HEK293 (cell line): ENCODE measurements around the gene AOC2.

Experiments used
- CTCF ChIA-PET: fragments of 350-600 bp; formaldehyde crosslinking; extraction: SDS; loops from one replicate; lab custom pipeline; 2021; ENCODE audit warnings: antibody characterized with exemption; lab: Yijun Ruan, JAX
- POLR2A ChIA-PET: fragments of 300-600 bp; formaldehyde crosslinking; extraction: SDS; loops from one replicate; lab custom pipeline; 2020; ENCODE audit warnings: antibody characterized with exemption, inconsistent platforms; lab: Yijun Ruan, JAX
- H3K27ac ChIP-seq: fragments of 200-500 bp; sonication (Bioruptor generic); 2 replicates; pipeline ENCODE4 v1.5.1; 2014; ENCODE audit warnings: low read depth, low read length, control low read depth, inconsistent platforms; ENCODE audit errors: extremely low read depth
- H3K36me3 ChIP-seq, 2 experiments: fragments of 200-500 bp in 1 of 2; sonication (Bioruptor generic) in 1 of 2; 1 replicate in 1 of 2; 2 replicates in 1 of 2; pipeline ENCODE4 v1.5.1; 2014 to 2017; ENCODE audit warnings: inconsistent platforms in 2 of 2, low read length in 2 of 2; ENCODE audit not compliant: control insufficient read depth in 2 of 2, insufficient read depth in 1 of 2
- H3K4me1 ChIP-seq: fragments of 200-500 bp; sonication (Bioruptor generic); 2 replicates; pipeline ENCODE4 v1.5.1; 2014; ENCODE audit warnings: mild to moderate bottlenecking, low read length, inconsistent platforms; ENCODE audit not compliant: control insufficient read depth, insufficient read depth
- H3K4me3 ChIP-seq: 2 replicates; pipeline ENCODE4 v1.5.1; 2011; ENCODE audit warnings: low read depth, mild to moderate bottlenecking, control low read depth, low read length, moderate library complexity
- H3K9me3 ChIP-seq: fragments of 200-500 bp; sonication (Bioruptor generic); 2 replicates; pipeline ENCODE4 v1.5.1; 2014; ENCODE audit warnings: low read depth, low read length, inconsistent platforms; ENCODE audit not compliant: control insufficient read depth, insufficient read depth
- EGR2 ChIP-seq: fragments of 450-650 bp; formaldehyde crosslinking; IDR thresholded peaks from 2 replicates; pipeline ENCODE4 v1.5.1; 2016; ENCODE audit warnings: low read depth, missing biosample characterization, missing genetic modification characterization
- GLIS1 ChIP-seq: fragments of 450-650 bp; formaldehyde crosslinking; IDR thresholded peaks from 2 replicates; pipeline ENCODE4 v1.5.1; 2016; ENCODE audit warnings: missing biosample characterization, missing genetic modification characterization
- HOXD13 ChIP-seq: sonication (generic); formaldehyde crosslinking; IDR thresholded peaks from 2 replicates; pipeline ENCODE4 v1.8.0; 2022; ENCODE audit warnings: missing genetic modification reagents, borderline replicate concordance
- KLF16 ChIP-seq: fragments of 450-650 bp; formaldehyde crosslinking; IDR thresholded peaks from 2 replicates; pipeline ENCODE4 v1.5.1; 2017; ENCODE audit warnings: missing biosample characterization, missing genetic modification characterization
- PRDM1 ChIP-seq: fragments of 450-650 bp; formaldehyde crosslinking; IDR thresholded peaks from 2 replicates; pipeline ENCODE4; 2016; ENCODE audit warnings: missing biosample characterization, missing genetic modification characterization
- SP2 ChIP-seq: fragments of 450-650 bp; formaldehyde crosslinking; IDR thresholded peaks from 2 replicates; pipeline ENCODE4 v1.5.1; 2016; ENCODE audit warnings: missing biosample characterization, missing genetic modification characterization
- WT1 ChIP-seq: fragments of 450-650 bp; formaldehyde crosslinking; IDR thresholded peaks from 2 replicates; pipeline ENCODE4 v1.5.1; 2016; ENCODE audit warnings: missing biosample characterization, missing genetic modification characterization
- ZBTB7A ChIP-seq: fragments of 450-650 bp; formaldehyde crosslinking; IDR thresholded peaks from 2 replicates; pipeline ENCODE4 v1.5.1; 2016; ENCODE audit warnings: low read depth, missing biosample characterization, missing genetic modification characterization
- ZNF175 ChIP-seq: fragments of 450-650 bp; formaldehyde crosslinking; IDR thresholded peaks from 2 replicates; pipeline ENCODE4 v1.5.1; 2016; ENCODE audit warnings: missing biosample characterization, missing genetic modification characterization
- ZNF184 ChIP-seq: fragments of 450-650 bp; IDR thresholded peaks from 2 replicates; pipeline ENCODE4 v1.5.1; 2018; ENCODE audit warnings: missing biosample characterization, mild to moderate bottlenecking, missing genetic modification characterization
- ZNF302 ChIP-seq: fragments of 450-650 bp; formaldehyde crosslinking; IDR thresholded peaks from 2 replicates; pipeline ENCODE4 v1.5.1; 2016; ENCODE audit warnings: missing biosample characterization, missing genetic modification characterization, low read depth
- ZNF324 ChIP-seq: fragments of 450-650 bp; formaldehyde crosslinking; IDR thresholded peaks from 2 replicates; pipeline ENCODE4 v1.5.1; 2016; ENCODE audit warnings: missing biosample characterization, missing genetic modification characterization
- ZNF354C ChIP-seq: fragments of 450-650 bp; formaldehyde crosslinking; IDR thresholded peaks from 2 replicates; pipeline ENCODE4 v1.5.1; 2016; ENCODE audit warnings: missing biosample characterization, missing genetic modification characterization, low read depth, borderline replicate concordance
- ZNF366 ChIP-seq: fragments of 450-650 bp; formaldehyde crosslinking; conservative IDR thresholded peaks from 2 replicates; pipeline ENCODE4 v1.5.1; 2016; ENCODE audit warnings: missing biosample characterization, missing genetic modification characterization
- ZNF426 ChIP-seq: fragments of 450-650 bp; formaldehyde crosslinking; IDR thresholded peaks from 2 replicates; pipeline ENCODE4 v1.5.1; 2017; ENCODE audit warnings: missing biosample characterization, missing genetic modification characterization, mild to moderate bottlenecking, inconsistent platforms, moderate library complexity
- ZNF621 ChIP-seq: fragments of 450-650 bp; formaldehyde crosslinking; IDR thresholded peaks from 2 replicates; pipeline ENCODE4 v1.5.1; 2017; ENCODE audit warnings: missing biosample characterization, missing genetic modification characterization
- ZNF664 ChIP-seq: fragments of 450-650 bp; formaldehyde crosslinking; IDR thresholded peaks from 2 replicates; pipeline ENCODE4 v1.5.1; 2016; ENCODE audit warnings: missing biosample characterization, missing genetic modification characterization
- ZNF670 ChIP-seq: fragments of 450-650 bp; formaldehyde crosslinking; IDR thresholded peaks from 2 replicates; pipeline ENCODE4 v1.5.1; 2016; ENCODE audit warnings: missing biosample characterization, missing genetic modification characterization, low read depth
- ZNF677 ChIP-seq: fragments of 450-650 bp; IDR thresholded peaks from 2 replicates; pipeline ENCODE4 v1.5.0; 2018; ENCODE audit warnings: missing biosample characterization, mild to moderate bottlenecking, missing genetic modification characterization, moderate library complexity
- ZSCAN23 ChIP-seq: fragments of 450-650 bp; formaldehyde crosslinking; IDR thresholded peaks from 2 replicates; pipeline ENCODE4 v1.5.1; 2016; ENCODE audit warnings: missing biosample characterization, missing genetic modification characterization
- TF ChIP-seq, protein P1 (sequence below): fragments of 450-650 bp; formaldehyde crosslinking; IDR thresholded peaks from 2 replicates; pipeline ENCODE4 v1.5.1; 2016; ENCODE audit warnings: missing biosample characterization, missing genetic modification characterization
- TF ChIP-seq, protein P2 (sequence below): fragments of 450-650 bp; formaldehyde crosslinking; IDR thresholded peaks from 2 replicates; pipeline ENCODE4 v1.5.1; 2016; ENCODE audit warnings: missing biosample characterization, missing genetic modification characterization
- TF ChIP-seq, protein P3 (sequence below): fragments of 450-650 bp; IDR thresholded peaks from 2 replicates; pipeline ENCODE4 v1.5.1; 2018; ENCODE audit warnings: missing biosample characterization, mild to moderate bottlenecking, missing genetic modification characterization

The AOC2 gene

DNA sequence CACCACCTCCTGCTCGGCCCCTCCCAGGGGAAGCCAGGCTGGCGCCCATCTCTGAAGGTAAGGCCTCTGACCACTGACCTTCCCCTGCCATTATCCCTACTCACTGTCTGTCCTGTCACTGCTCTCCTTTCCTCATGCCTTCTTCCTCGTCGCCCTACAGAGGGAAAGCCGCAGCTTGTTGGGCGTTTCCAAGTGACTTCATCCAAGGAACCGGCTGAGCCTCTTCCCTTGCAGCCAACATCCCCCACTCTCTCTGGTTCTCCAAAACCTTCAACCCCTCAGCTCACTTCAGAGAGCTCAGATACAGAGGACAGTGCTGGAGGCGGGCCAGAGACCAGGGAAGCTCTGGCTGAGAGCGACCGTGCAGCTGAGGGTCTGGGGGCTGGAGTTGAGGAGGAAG is 48.9 kb upstream of the AOC2 start (continued):
- TF ChIP-seq ZNF670 (tag by site-specific recombination): no peak
- no peak for TF ChIP-seq ZNF175 (tag by site-specific recombination)
- TF ChIP-seq, protein P1, sequence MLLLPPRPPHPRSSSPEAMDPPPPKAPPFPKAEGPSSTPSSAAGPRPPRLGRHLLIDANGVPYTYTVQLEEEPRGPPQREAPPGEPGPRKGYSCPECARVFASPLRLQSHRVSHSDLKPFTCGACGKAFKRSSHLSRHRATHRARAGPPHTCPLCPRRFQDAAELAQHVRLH (tag by site-specific recombination): no peak
- no peak for TF ChIP-seq ZNF621 (tag by site-specific recombination)
- no peak for TF ChIP-seq ZNF677 (tag by site-specific recombination)
- TF ChIP-seq, all 188 proteins: peak for 0

DNA sequence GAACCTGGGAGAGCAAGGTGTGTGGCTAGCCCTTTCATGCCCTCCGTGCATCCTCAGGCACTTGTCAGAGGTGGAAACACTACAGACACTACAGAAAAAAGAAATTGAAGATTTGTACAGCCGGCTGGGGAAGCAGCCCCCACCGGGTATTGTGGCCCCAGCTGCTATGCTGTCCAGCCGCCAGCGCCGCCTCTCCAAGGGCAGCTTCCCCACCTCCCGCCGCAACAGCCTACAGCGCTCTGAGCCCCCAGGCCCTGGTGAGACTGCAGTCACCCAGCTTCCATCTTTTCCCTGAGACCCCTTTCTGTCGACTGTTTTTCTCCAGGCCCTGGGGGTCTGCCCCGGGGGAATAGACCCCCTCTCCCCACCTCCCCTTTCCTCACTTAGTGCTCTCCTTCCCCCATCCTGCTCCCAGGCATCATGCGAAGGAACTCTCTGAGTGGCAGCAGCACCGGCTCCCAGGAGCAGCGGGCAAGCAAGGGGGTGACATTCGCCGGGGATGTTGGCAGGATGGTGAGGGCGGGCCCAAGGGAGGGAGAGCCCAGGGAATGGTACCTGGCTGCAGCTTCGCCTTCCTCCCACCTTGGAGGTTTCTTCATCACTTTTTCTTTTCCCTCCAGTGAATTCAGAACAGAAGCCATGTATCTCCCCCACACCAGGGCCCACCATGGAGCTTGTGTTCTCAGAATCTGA is 48.2 kb upstream of the AOC2 start:
- no peak for TF ChIP-seq KLF16 (tag by site-specific recombination)
- TF ChIP-seq ZNF354C: no peak
- TF ChIP-seq ZSCAN23 (tag by site-specific recombination): no peak
- TF ChIP-seq SP2 (tag by site-specific recombination): no peak
- no peak for TF ChIP-seq WT1
- POLR2A ChIA-PET: interaction anchor here (1.0 to 2.2 kb wide), 3 partner anchors 9 to 27 kb away, joined by 3 to 9 read pairs (median 5); no protein-coding TSS in a partner anchor
- CTCF ChIA-PET: interaction anchor here (0.5 to 3.2 kb wide), 4 partner anchors 23 to 1497 kb away, joined by 3 to 23 read pairs (median 3); no protein-coding TSS in a partner anchor
- peaks cover 0 to 33% of the 10 kb centered on the region in 2 experiments; a peak in 1 of 3 replicates for H3K36me3 ChIP-seq
- H3K4me3 ChIP-seq: no peak overlapping the region
- no peaks in the 10 kb centered on the region for H3K9me3 ChIP-seq
- H3K27ac ChIP-seq: no peak overlapping the region
- peaks cover 5% of the 10 kb centered on the region; the same call in 1 of the 2 replicates for H3K4me1 ChIP-seq

DNA sequence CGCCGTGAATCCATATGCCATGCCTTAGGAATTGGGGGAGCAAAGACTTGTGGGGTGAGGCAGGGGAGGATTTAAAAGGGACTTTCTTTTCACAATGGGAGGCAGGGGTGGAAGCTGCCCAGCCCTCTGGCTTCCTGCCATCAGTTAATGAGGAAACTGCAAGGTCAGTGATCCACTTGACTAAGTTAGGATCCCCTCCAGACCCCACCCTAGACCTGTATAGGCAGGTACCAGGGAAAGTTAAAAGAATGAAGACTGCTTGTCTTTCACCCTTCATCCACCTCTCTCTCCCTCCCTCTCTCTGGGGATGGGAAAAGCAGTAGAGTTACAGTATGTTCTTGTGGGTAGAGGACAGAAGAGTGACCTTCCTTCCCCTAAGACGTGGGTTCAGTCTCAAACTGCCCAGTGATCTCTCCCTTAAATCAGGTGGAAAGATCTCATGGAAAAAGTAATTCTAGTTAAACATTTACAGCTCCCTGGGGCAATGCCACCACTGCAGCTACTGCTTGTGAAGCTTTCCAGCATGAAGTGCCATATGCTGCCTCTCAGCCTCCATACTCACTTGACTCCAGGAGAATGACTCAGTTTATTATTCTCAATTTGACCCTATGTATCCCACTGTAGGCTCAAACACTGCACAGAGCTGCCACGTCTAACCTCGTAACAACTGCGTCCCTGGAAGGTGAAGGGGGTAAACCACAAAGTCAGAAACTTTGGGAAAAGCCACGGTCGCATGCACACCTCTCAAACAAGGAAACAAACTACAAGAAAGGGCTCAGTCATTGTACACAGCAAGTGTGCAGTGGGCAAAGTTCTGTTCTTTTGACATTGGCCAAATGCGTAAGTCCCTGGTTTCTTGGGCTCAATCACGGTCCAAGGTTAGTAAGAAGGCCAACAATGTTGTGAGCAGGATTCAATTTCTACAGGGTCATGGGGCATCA is 47.0 kb upstream of the AOC2 start:
- Histone ChIP-seq H3K9me3 (no peaks in the 10 kb centered on the region), H3K4me1 (peaks cover 5% of the 10 kb centered on the region; the same call in 1 of the 2 replicates), H3K4me3 (peak overlapping the region; percentile 77), H3K36me3 (peaks cover 0 to 33% of the 10 kb centered on the region in 2 experiments; a peak in 1 of 3 replicates), H3K27ac (peak overlapping the region; percentile 68; the same call in 1 of the 2 replicates)
- TF ChIP-seq ZNF621 (tag by site-specific recombination) (no peak), EGR2 (tag by site-specific recombination) (no peak), ZNF366 (tag by site-specific recombination) (peak; percentile 26; the same call in 1 of the 2 replicates), ZNF664 (tag by site-specific recombination) (no peak), ZNF302 (no peak), ZBTB7A (tag by site-specific recombination) (no peak), ZNF426 (tag by site-specific recombination) (no peak), PRDM1 (tag by site-specific recombination) (peak; percentile 48; the same call in 1 of the 2 replicates), ZNF677 (tag by site-specific recombination) (no peak), ZNF324 (no peak), HOXD13 (no peak), GLIS1 (tag by site-specific recombination) (no peak), ZNF184 (no peak)
- TF ChIP-seq, protein P2, sequence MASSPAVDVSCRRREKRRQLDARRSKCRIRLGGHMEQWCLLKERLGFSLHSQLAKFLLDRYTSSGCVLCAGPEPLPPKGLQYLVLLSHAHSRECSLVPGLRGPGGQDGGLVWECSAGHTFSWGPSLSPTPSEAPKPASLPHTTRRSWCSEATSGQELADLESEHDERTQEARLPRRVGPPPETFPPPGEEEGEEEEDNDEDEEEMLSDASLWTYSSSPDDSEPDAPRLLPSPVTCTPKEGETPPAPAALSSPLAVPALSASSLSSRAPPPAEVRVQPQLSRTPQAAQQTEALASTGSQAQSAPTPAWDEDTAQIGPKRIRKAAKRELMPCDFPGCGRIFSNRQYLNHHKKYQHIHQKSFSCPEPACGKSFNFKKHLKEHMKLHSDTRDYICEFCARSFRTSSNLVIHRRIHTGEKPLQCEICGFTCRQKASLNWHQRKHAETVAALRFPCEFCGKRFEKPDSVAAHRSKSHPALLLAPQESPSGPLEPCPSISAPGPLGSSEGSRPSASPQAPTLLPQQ (tag by site-specific recombination): 0 out of 2 replicates have a peak, but pooled peaks have one; percentile 1
- TF ChIP-seq, protein P3, sequence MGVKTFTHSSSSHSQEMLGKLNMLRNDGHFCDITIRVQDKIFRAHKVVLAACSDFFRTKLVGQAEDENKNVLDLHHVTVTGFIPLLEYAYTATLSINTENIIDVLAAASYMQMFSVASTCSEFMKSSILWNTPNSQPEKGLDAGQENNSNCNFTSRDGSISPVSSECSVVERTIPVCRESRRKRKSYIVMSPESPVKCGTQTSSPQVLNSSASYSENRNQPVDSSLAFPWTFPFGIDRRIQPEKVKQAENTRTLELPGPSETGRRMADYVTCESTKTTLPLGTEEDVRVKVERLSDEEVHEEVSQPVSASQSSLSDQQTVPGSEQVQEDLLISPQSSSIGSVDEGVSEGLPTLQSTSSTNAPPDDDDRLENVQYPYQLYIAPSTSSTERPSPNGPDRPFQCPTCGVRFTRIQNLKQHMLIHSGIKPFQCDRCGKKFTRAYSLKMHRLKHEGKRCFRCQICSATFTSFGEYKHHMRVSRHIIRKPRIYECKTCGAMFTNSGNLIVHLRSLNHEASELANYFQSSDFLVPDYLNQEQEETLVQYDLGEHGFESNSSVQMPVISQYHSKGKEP (tag by site-specific recombination): no peak
- CTCF ChIA-PET: interaction anchor here (0.5 to 3.2 kb wide), 3 partner anchors 22 to 129 kb away, joined by 4 to 23 read pairs (median 8); no protein-coding TSS in a partner anchor
- POLR2A ChIA-PET: interaction anchor here (0.5 to 2.4 kb wide), 5 partner anchors 11 to 315 kb away, joined by 3 to 13 read pairs (median 9); partner anchors contain the start of genes VPS25 and WNK4
